GM23338 (cell line): ENCODE results near the gene GCSH. TPM values are rescaled to one million over a fixed set of nuclear protein-coding genes. Genes with fewer than 3 reads are reported as not detected.
A peak's percentile ranks its signal among the peaks of the same experiment; 100 is the strongest.

Experiments used
- ATAC-seq: fragments of 200-7000 bp; cut with Tn5 transposase; 3 replicates; pipeline ENCODE4 v1.9.1; 2020
- DNase-seq: peaks from one replicate; pipeline ENCODE4 v3.0.0-alpha.2; 2015; ENCODE audit warnings: low spot score
- H2AFZ ChIP-seq: fragments of 200-600 bp; sonication (generic); 2 replicates; pipeline ENCODE4 v1.8.0; 2016; ENCODE audit warnings: antibody characterized with exemption, mild to moderate bottlenecking, moderate library complexity
- H3F3A ChIP-seq: fragments of 200-600 bp; sonication (generic); replicated peaks from 2 replicates; pipeline ENCODE4 v1.8.0; 2017; ENCODE audit warnings: antibody characterized with exemption, mixed run types, low read depth
- H3K27ac ChIP-seq: fragments of 200-600 bp; sonication (generic); 2 replicates; pipeline ENCODE4 v1.6.1; 2016; ENCODE audit warnings: low read depth
- H3K27me3 ChIP-seq: fragments of 200-600 bp; sonication (generic); 2 replicates; pipeline ENCODE4 v1.8.0; 2016; ENCODE audit warnings: mild to moderate bottlenecking, mixed run types, moderate library complexity; ENCODE audit not compliant: insufficient read depth
- H3K36me3 ChIP-seq: fragments of 200-600 bp; sonication (generic); 2 replicates; pipeline ENCODE4 v1.8.0; 2016; ENCODE audit warnings: mild to moderate bottlenecking; ENCODE audit not compliant: insufficient read depth
- H3K4me1 ChIP-seq: fragments of 200-600 bp; sonication (generic); 2 replicates; pipeline ENCODE4 v1.8.0; 2016; ENCODE audit warnings: mild to moderate bottlenecking, moderate library complexity; ENCODE audit not compliant: insufficient read depth
- H3K4me2 ChIP-seq: fragments of 200-600 bp; sonication (generic); 2 replicates; pipeline ENCODE4 v1.7.1; 2017; ENCODE audit warnings: mixed run types
- H3K4me3 ChIP-seq: fragments of 200-600 bp; sonication (generic); 2 replicates; pipeline ENCODE4 v1.6.1; 2016; ENCODE audit warnings: mixed run types
- H3K79me2 ChIP-seq: fragments of 200-600 bp; sonication (generic); replicated peaks from 2 replicates; pipeline ENCODE4 v1.8.0; 2017; ENCODE audit warnings: mild to moderate bottlenecking; ENCODE audit not compliant: insufficient read depth
- H3K9me2 ChIP-seq: fragments of 200-600 bp; sonication (generic); 2 replicates; pipeline ENCODE4 v1.8.0; 2017; ENCODE audit not compliant: insufficient read depth
- H4K20me1 ChIP-seq: fragments of 200-600 bp; sonication (generic); replicated peaks from 2 replicates; pipeline ENCODE4 v1.8.0; 2017; ENCODE audit warnings: mild to moderate bottlenecking; ENCODE audit not compliant: insufficient read depth
- H3K27ac Mint-ChIP-seq: 2 replicates; pipeline ENCODE4 v1.8.0; 2020; ENCODE audit warnings: inconsistent platforms, mild to moderate bottlenecking, moderate library complexity, mixed read lengths
- H3K27me3 Mint-ChIP-seq: 3 replicates; pipeline ENCODE4 v1.8.0; 2022; ENCODE audit warnings: low read depth, mild to moderate bottlenecking, moderate library complexity, mixed read lengths, inconsistent platforms; ENCODE audit not compliant: insufficient read depth, poor library complexity
- H3K36me3 Mint-ChIP-seq: 3 replicates; pipeline ENCODE4 v1.8.0; 2021; ENCODE audit warnings: low read depth, mild to moderate bottlenecking, inconsistent platforms, moderate library complexity, mixed read lengths
- H3K4me1 Mint-ChIP-seq: 3 replicates; pipeline ENCODE4 v1.8.0; 2020; ENCODE audit warnings: mild to moderate bottlenecking, inconsistent platforms, mixed read lengths
- H3K4me3 Mint-ChIP-seq: 3 replicates; pipeline ENCODE4 v1.8.0; 2021; ENCODE audit warnings: moderate library complexity, mild to moderate bottlenecking, inconsistent platforms, mixed read lengths
- H3K9me3 Mint-ChIP-seq: 3 replicates; pipeline ENCODE4 v1.8.0; 2020; ENCODE audit warnings: moderate library complexity, mild to moderate bottlenecking, inconsistent platforms, mixed read lengths
- CREB1 ChIP-seq: fragments of 250-450 bp; sonication (Bioruptor Pico); IDR thresholded peaks from 2 replicates; pipeline ENCODE4 v1.5.0; 2020; ENCODE audit warnings: low read depth, mild to moderate bottlenecking, moderate library complexity
- POLR2AphosphoS5 ChIP-seq: IDR thresholded peaks from 2 replicates; pipeline ENCODE4 v1.6.1; 2016; ENCODE audit warnings: antibody characterized with exemption, low read depth
- polyA plus RNA-seq: library from polyadenylated mRNA; unstranded; fragments of >200 nt; fragmentation: Nextera tagmentation; extraction: Ambion mirVana; gene quantifications from 2 replicates; pipeline ENCODE4 v1.2.1, GENCODE V29; 2016
- small RNA-seq: library from RNA; depleted of rRNA; stranded (forward); fragments of <200 nt; gene quantifications from one replicate; pipeline ENCODE3, GENCODE V24; 2014; ENCODE audit warnings: low replicate concordance
- total RNA-seq: library from RNA; depleted of rRNA; stranded (reverse); fragments of >200 nt; shearing (Covaris generic); gene quantifications from 2 replicates; pipeline ENCODE4 v1.2.3, GENCODE V29; 2014; rRNA removed
- TF ChIP-seq, protein P1 (sequence below), 2 experiments: fragments of 200-600 bp in 1 of 2; sonication (generic) in 1 of 2; conservative IDR thresholded peaks; 2 replicates each; pipeline versions ENCODE4 v1.5.1 to v1.6.1; 2016 to 2017; ENCODE audit warnings: antibody characterized with exemption in 2 of 2, low read depth in 2 of 2, mild to moderate bottlenecking in 2 of 2, moderate library complexity in 1 of 2
- TF ChIP-seq, protein P2 (sequence below): fragments of 250-450 bp; sonication (Bioruptor Pico); IDR thresholded peaks from 2 replicates; pipeline ENCODE4 v1.5.0; 2020; ENCODE audit warnings: mild to moderate bottlenecking, moderate library complexity

The GCSH gene
- total and polyA plus RNA-seq, 2 experiments from 2014 or later = 118 to 389 TPM

DNA sequence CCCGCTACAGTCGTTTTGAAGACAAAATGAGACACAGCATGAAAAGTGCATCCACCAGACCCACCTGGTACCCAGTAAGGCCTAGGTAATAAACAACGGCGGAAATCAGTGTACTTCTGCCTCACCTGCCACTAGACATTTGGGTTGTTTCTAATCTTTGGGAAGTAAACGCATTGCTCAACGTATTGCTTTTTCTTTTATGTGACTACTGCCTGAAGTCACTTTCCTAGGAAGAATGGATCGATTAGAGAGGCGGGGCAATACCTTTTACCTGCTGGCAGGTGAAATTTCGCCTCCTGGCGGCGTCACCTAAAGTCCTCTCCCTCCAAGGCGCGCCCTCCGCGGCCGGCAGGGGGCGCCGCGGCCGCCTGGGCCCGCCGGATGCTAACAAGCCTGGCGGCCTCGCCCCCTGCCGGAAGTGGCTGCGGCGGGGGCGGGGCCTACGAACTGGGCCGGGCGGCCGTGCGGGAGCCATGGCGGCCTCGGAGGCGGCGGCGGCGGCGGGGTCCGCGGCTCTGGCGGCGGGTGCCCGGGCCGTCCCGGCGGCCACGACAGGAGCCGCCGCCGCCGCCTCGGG lies 60.7 kb downstream of the GCSH start, which contains the start of gene ATMIN:
Gene ATMIN (plus strand): TSS at position 445 of the 577 bp plus-strand sequence. CDS start 29 bp downstream, at position 474.
- Histone ChIP-seq H3K9me2 (0 out of 2 replicates have a peak, but pooled peaks cover 4% of the 10 kb centered on the region), H3K4me1 (peaks cover 9% of the 10 kb centered on the region), H2AFZ (peak within 1 kb of the TSS; percentile 29; the same call in 1 of the 2 replicates), H3K27ac (0 out of 2 replicates have a peak within 1 kb of the TSS, but pooled peaks have one; percentile 45), H3F3A (no peaks in the 10 kb centered on the region), H3K4me2 (peak within 1 kb of the TSS; percentile 100), H4K20me1 (peaks cover 22% of the 10 kb centered on the region), H3K27me3 (no peaks in the 10 kb centered on the region), H3K79me2 (peaks cover 43% of the 10 kb centered on the region), H3K36me3 (peaks cover 7% of the 10 kb centered on the region; the same call in 1 of the 2 replicates), H3K4me3 (peak within 1 kb of the TSS; percentile 96)
- Mint-ChIP-seq H3K4me1 (peaks cover 11% of the 10 kb centered on the region), H3K4me3 (peak within 1 kb of the TSS; percentile 90), H3K27me3 (peaks cover 6% of the 10 kb centered on the region), H3K36me3 (peaks cover 41% of the 10 kb centered on the region), H3K9me3 (peaks cover 12% of the 10 kb centered on the region; the same call in 2 of the 3 replicates), H3K27ac (peak within 1 kb of the TSS; percentile 91)
- ATAC-seq (peak; percentile 88), DNase-seq (peak; percentile 94)
- peak; percentile 42; the same call in 1 of the 2 replicates for TF ChIP-seq POLR2AphosphoS5
- TF ChIP-seq CREB1 = peak; percentile 42; the same call in 1 of the 2 replicates
- TF ChIP-seq, protein P1, sequence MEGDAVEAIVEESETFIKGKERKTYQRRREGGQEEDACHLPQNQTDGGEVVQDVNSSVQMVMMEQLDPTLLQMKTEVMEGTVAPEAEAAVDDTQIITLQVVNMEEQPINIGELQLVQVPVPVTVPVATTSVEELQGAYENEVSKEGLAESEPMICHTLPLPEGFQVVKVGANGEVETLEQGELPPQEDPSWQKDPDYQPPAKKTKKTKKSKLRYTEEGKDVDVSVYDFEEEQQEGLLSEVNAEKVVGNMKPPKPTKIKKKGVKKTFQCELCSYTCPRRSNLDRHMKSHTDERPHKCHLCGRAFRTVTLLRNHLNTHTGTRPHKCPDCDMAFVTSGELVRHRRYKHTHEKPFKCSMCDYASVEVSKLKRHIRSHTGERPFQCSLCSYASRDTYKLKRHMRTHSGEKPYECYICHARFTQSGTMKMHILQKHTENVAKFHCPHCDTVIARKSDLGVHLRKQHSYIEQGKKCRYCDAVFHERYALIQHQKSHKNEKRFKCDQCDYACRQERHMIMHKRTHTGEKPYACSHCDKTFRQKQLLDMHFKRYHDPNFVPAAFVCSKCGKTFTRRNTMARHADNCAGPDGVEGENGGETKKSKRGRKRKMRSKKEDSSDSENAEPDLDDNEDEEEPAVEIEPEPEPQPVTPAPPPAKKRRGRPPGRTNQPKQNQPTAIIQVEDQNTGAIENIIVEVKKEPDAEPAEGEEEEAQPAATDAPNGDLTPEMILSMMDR (conservative IDR thresholded peaks at IDR 0.05; ENCODE audit: low read depth in 2 of 2) = peak; percentile 85 to 96
- TF ChIP-seq, protein P2, sequence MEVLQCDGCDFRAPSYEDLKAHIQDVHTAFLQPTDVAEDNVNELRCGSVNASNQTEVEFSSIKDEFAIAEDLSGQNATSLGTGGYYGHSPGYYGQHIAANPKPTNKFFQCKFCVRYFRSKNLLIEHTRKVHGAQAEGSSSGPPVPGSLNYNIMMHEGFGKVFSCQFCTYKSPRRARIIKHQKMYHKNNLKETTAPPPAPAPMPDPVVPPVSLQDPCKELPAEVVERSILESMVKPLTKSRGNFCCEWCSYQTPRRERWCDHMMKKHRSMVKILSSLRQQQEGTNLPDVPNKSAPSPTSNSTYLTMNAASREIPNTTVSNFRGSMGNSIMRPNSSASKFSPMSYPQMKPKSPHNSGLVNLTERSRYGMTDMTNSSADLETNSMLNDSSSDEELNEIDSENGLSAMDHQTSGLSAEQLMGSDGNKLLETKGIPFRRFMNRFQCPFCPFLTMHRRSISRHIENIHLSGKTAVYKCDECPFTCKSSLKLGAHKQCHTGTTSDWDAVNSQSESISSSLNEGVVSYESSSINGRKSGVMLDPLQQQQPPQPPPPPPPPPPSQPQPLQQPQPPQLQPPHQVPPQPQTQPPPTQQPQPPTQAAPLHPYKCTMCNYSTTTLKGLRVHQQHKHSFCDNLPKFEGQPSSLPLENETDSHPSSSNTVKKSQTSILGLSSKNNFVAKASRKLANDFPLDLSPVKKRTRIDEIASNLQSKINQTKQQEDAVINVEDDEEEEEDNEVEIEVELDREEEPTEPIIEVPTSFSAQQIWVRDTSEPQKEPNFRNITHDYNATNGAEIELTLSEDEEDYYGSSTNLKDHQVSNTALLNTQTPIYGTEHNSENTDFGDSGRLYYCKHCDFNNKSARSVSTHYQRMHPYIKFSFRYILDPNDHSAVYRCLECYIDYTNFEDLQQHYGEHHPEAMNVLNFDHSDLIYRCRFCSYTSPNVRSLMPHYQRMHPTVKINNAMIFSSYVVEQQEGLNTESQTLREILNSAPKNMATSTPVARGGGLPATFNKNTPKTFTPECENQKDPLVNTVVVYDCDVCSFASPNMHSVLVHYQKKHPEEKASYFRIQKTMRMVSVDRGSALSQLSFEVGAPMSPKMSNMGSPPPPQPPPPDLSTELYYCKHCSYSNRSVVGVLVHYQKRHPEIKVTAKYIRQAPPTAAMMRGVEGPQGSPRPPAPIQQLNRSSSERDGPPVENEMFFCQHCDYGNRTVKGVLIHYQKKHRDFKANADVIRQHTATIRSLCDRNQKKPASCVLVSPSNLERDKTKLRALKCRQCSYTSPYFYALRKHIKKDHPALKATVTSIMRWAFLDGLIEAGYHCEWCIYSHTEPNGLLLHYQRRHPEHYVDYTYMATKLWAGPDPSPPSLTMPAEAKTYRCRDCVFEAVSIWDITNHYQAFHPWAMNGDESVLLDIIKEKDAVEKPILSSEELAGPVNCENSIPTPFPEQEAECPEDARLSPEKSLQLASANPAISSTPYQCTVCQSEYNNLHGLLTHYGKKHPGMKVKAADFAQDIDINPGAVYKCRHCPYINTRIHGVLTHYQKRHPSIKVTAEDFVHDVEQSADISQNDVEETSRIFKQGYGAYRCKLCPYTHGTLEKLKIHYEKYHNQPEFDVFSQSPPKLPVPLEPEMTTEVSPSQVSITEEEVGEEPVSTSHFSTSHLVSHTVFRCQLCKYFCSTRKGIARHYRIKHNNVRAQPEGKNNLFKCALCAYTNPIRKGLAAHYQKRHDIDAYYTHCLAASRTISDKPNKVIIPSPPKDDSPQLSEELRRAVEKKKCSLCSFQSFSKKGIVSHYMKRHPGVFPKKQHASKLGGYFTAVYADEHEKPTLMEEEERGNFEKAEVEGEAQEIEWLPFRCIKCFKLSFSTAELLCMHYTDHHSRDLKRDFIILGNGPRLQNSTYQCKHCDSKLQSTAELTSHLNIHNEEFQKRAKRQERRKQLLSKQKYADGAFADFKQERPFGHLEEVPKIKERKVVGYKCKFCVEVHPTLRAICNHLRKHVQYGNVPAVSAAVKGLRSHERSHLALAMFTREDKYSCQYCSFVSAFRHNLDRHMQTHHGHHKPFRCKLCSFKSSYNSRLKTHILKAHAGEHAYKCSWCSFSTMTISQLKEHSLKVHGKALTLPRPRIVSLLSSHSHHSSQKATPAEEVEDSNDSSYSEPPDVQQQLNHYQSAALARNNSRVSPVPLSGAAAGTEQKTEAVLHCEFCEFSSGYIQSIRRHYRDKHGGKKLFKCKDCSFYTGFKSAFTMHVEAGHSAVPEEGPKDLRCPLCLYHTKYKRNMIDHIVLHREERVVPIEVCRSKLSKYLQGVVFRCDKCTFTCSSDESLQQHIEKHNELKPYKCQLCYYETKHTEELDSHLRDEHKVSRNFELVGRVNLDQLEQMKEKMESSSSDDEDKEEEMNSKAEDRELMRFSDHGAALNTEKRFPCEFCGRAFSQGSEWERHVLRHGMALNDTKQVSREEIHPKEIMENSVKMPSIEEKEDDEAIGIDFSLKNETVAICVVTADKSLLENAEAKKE (CRISPR knock-in tag) = no peak

Small RNAs within 50 kb of the gene (small RNA-seq; reads per million reads assigned to genes)
- gene AC092718.3 (not detected), gene RNU6-1191P (not detected)

Other genes with a start within 250 kb of the GCSH start
- 35.7 and 63.3 TPM in 2 replicates for gene CMC2, start 89.5 kb downstream of the GCSH start, total RNA-seq
- gene CMC2, start 89.5 kb downstream of the GCSH start, polyA plus RNA-seq = 211 and 241 TPM in 2 replicates
- gene CENPN, start 89.2 kb downstream of the GCSH start, total RNA-seq = 43.6 and 54.9 TPM in 2 replicates
- gene CENPN, start 89.2 kb downstream of the GCSH start, polyA plus RNA-seq = 59.0 and 80.8 TPM in 2 replicates
- gene ATMIN, start 60.6 kb downstream of the GCSH start, total RNA-seq = 58.8 and 60.5 TPM in 2 replicates
- gene ATMIN, start 60.6 kb downstream of the GCSH start, polyA plus RNA-seq = 20.6 and 22.0 TPM in 2 replicates
- gene C16orf46, start 19.2 kb downstream of the GCSH start, total RNA-seq = 0.59 and 0.78 TPM in 2 replicates
- 1.3 and 1.4 TPM in 2 replicates for gene C16orf46, start 19.2 kb downstream of the GCSH start, polyA plus RNA-seq
- gene BCO1, start 142.3 kb upstream of the GCSH start, total RNA-seq = 0.28 TPM in 1 of 2 replicates, not detected in the other
- gene BCO1, start 142.3 kb upstream of the GCSH start, polyA plus RNA-seq = not detected in 2 replicates
- 28.5 and 29.4 TPM in 2 replicates for gene GAN, start 218.6 kb upstream of the GCSH start, total RNA-seq
- gene GAN, start 218.6 kb upstream of the GCSH start, polyA plus RNA-seq = 7.5 and 8.1 TPM in 2 replicates